NCI-H2029 treated with DMSO at 0.1 percent for 48 hours (cell line): ENCODE measurements around the gene ZNF827.
A peak's percentile ranks its signal among the peaks of the same experiment; 100 is the strongest.

ENCODE experiments used
- DNase-seq: peaks from one replicate; lab custom pipeline; 2025; lab: John Stamatoyannopoulos, UW

Gene ZNF827, protein sequence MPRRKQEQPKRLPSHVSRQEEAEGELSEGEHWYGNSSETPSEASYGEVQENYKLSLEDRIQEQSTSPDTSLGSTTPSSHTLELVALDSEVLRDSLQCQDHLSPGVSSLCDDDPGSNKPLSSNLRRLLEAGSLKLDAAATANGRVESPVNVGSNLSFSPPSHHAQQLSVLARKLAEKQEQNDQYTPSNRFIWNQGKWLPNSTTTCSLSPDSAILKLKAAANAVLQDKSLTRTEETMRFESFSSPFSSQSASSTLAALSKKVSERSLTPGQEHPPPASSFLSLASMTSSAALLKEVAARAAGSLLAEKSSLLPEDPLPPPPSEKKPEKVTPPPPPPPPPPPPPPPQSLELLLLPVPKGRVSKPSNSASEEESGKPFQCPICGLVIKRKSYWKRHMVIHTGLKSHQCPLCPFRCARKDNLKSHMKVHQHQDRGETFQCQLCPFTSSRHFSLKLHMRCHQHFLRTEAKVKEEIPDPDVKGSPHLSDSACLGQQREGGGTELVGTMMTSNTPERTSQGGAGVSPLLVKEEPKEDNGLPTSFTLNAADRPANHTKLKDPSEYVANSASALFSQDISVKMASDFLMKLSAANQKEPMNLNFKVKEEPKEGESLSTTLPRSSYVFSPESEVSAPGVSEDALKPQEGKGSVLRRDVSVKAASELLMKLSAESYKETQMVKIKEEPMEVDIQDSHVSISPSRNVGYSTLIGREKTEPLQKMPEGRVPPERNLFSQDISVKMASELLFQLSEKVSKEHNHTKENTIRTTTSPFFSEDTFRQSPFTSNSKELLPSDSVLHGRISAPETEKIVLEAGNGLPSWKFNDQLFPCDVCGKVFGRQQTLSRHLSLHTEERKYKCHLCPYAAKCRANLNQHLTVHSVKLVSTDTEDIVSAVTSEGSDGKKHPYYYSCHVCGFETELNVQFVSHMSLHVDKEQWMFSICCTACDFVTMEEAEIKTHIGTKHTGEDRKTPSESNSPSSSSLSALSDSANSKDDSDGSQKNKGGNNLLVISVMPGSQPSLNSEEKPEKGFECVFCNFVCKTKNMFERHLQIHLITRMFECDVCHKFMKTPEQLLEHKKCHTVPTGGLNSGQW

GRCh38 chr4:145938618-145939440, at the start of gene ZNF827:
ZNF827 (minus strand) TSS chr4:145938823; CDS start chr4:145938407, 416 bp downstream.
- DNase-seq = peak; percentile 18

DNA sequence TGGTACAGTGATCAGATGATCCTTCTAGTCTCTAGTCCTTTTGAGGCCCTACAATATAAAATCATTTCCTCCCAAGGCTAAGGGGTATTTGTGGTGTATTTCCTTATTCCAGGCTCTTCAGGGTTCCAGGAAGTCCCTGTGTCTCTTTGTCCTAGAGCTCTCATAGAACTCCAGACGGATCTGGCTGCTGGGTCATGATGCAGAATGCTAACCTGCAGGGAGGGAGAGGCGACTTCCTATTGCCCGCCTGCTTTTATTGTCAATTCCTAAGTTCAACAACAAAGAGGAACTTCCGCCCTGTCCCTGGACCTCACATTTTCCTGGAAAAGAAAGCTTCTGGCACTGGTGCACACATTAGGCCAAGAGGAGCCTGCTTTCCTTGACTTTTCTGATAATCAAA, 45.9 kb upstream of the ZNF827 start:
- no peak for DNase-seq

DNA sequence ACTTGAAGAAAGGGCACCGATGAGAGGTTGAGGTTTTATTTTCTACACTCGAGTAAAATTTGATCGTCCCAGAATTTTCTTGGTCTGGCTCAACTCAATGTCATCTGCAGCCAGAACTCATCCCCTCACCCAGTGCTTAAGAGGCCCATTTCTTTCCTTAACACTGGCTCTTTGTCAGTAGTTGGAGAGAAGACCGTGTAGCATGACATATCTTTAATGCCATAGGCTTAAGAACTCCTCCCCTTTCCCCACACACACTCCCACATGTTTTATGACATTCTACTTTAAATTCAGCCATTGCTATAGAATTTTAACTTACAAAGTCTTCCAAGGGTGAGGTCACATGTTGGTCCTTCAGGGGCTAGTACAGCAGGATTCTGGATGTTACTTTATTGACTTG, 44.2 kb upstream of the ZNF827 start:
- no peak for DNase-seq

- DNase-seq = no peak
These were observed 40.5 kb upstream of the ZNF827 start for GRCh38 chr4:145979160-145979559.

- DNase-seq = no peak
These were observed 38.1 kb upstream of the ZNF827 start for GRCh38 chr4:145976680-145977079.

DNA sequence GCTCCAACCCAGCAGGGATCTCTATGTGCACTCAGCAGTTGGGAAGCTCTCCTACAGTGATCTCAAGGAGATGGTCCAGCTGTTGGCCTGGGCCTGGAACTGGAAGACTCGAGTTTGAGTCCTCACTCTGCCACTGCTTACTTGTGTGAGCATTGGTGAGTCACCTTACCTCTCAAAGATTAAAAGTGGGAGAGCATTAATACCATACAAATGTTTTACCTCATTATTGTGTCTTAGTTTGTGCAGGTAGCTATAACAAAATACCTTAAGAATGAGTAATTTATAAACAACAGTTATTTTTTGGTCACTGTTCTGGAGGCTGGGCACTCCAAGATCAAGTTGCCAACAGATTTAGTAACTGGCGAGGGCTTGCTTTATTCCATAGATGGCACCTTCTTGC, 21.4 kb upstream of the ZNF827 start:
- no peak for DNase-seq

- no peak for DNase-seq
These were observed 18.7 kb upstream of the ZNF827 start for GRCh38 chr4:145957302-145957701.

DNA sequence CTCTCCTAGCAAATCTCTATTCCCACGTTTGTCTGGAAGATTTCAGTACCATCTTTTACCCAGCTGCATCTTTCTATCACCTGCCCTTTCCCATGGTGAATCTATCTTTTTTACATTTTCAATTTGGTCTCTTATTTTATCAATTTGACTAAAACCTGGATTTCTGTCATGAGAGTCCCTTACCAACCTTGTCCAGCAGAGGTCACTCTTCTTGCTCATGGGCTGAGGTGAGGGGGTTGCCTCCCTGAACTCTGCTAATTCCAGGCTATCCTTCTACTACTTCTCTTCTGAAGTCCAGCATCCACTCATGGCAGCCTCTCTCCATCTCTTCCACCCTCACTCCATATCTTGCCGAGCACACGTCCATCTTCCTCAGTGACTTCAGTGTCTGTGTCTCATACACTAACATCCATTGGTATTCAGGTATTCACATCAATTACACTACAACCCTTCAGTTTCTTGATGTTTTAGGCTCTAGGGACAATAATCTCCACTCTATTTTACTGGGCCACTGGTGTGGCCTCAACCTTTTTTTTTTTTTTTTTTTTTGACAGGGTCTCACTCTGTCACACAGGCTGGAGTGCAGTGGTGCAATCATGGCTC, 17.8 kb upstream of the ZNF827 start:
- peak; percentile 9 for DNase-seq

- no peak for DNase-seq
These were observed 16.3 kb upstream of the ZNF827 start for GRCh38 chr4:145954924-145955339.

DNA sequence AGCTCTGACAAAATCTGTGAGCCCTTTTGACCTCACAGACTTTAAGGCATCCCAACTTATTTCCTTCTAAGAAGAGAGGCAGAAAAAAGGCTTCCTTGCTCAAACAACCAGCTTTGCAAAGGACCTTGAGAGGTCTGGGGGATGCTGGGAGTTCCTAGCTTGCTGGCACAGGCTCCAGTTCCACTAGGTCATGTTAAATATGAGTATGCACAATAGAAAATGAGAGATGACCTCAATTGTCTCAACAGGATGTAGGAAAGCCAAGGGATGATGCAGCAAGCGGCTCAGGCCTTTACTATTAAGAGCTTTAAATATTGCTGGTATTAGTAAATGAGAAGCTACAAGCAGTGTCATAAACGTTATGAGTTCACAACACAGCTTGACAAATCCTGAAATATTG, 13.3 kb upstream of the ZNF827 start:
- no peak for DNase-seq

GRCh38 chr4:145945431-145946155, 7.0 kb upstream of the ZNF827 start:
- DNase-seq = no peak

GRCh38 chr4:145944886-145945285, 6.3 kb upstream of the ZNF827 start:
- no peak for DNase-seq

GRCh38 chr4:145939856-145940255, 1.2 kb upstream of the ZNF827 start:
- no peak for DNase-seq

DNA sequence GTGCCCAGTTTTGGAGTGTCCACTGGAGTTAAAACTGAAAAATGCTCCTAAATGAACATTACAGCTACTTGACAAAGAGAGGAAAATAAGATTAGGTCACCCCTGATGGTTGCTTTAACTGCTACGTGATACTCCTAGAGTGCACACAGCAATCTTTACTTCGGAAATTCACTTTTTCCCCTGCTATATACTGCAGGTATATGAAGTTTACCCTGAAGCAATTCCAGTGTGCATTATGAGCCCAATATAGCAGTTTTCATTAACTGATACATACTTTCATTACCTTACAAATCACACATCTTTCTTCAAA, 773 bp upstream of the ZNF827 start:
- no peak for DNase-seq

GRCh38 chr4:145937971-145938611, 532 bp downstream of the ZNF827 start:
- DNase-seq = peak; percentile 10

DNA sequence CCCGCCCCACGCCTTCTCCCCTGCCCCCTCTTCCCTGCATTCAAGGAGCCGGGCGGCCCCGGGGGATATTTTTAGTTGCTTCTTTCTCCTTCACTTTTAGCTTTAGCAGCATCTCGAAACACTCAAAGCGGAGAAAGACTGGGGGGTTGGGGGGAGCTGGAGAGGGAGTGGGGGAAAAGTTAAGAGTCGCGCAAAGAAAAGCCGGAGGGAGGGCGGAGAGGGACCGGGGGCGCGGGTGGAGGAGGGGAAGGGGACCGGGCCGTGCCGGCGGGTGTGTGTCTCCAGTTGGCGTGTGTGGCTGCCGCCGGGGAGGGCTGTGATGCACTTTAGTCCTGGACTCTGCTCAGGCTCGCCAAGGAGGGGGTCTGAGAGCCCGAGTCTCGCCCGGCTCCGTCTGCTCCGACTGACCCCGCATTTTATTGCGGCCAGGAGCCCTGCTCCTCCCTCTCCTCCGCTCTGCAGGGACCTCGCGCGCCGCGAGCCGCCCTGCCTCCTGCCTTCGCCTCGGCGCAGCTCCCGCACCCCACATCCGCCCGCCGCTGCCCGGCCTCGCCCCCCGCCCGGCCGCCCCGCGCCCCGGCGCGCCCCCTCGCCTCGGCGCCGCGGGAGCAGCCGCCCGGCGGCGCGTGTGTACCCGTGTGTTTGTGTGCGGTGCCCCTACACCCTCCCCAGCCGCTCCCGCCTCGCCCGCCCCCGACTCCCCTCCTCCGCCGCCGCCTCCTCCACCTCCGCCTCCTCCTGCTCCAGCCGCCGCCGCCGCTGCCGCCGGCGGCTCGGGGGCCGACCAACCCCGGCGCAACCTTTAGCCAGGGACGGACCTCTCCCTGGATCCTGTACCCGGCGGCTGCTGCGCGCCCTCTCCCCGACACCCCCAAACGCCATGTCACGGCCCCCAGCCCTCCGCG, 1.4 kb downstream of the ZNF827 start:
- DNase-seq = no peak

DNA sequence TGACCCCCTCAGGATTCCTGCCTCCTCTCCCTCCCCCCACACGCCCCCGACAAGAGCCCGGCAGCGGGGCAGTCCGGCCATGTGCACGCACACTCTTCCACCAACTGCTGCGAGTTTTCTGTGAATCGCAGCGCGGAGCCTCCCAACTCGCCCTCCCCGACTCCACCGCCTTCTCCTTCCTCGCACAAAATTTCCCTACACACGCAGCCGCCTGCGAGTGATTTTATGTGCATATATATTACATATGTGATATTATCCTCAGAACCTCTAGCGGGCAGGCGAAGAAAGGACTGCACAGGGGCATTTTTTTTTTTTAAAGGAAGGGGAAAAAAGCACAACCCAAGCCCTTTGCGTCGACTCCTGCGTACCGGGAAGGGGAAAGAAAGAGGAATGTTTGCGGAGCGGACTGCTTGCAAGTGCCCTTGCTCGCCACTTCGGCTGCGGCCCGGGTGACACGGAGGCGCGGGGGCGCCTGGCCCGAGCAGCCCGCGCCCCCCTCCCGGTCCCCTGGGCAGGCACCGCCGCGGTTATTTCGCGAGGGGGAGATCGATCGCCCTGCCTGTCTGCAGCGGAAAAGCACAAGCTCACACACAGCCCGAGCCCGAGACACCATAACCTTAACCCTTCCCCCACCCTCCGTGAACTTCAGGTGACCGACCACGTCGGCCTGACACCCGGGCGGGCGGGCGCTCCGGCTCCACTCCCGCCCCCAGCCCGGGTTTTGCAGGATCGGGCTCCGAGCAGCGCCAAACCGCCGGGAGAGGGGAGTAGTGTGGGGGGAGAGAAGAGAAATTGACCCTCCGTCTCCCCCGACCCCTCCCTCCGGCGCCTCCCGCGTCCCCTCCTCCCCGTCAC, 2.3 kb downstream of the ZNF827 start:
- DNase-seq = peak; percentile 7
